Measurements from ENCODE around the gene PLD1. TPM values are rescaled to one million over a fixed set of nuclear protein-coding genes. Genes with fewer than 3 reads are reported as not detected.

Gene PLD1
- total RNA-seq, 1 donor from 2014 or later = 59.5 TPM

- Histone ChIP-seq H3K4me3 (no peak overlapping the region), H3K27me3 (ENCODE audit: low read depth) (no peaks in the 10 kb centered on the region), H3K4me1 (peaks cover 44% of the 10 kb centered on the region), H3K9me3 (replicated peaks) (no peaks in the 10 kb centered on the region), H3K36me3 (no peaks in the 10 kb centered on the region), H3K27ac (replicated peaks) (no peak overlapping the region)
- no peak for TF ChIP-seq CTCF (IDR thresholded peaks at IDR 0.05; ENCODE audit: borderline replicate concordance)
- no peak for DNase-seq
- intact Hi-C loops (cut with micrococcal nuclease) = no loop called here
Observed at GRCh38 chr3:171845481-171846284, 35.4 kb upstream of the PLD1 start.

GRCh38 chr3:171844873-171845272, 34.6 kb upstream of the PLD1 start:
- Histone ChIP-seq H3K27ac (replicated peaks) (no peak overlapping the region), H3K4me3 (no peak overlapping the region), H3K9me3 (replicated peaks) (no peaks in the 10 kb centered on the region), H3K36me3 (no peaks in the 10 kb centered on the region), H3K27me3 (ENCODE audit: low read depth) (no peaks in the 10 kb centered on the region), H3K4me1 (peaks cover 44% of the 10 kb centered on the region)
- no peak for DNase-seq
- no peak for TF ChIP-seq CTCF (IDR thresholded peaks at IDR 0.05; ENCODE audit: borderline replicate concordance)
- intact Hi-C loops (cut with micrococcal nuclease) = no loop called here

- H3K4me1 ChIP-seq = peaks cover 60% of the 10 kb centered on the region
- no peak for TF ChIP-seq CTCF (IDR thresholded peaks at IDR 0.05; ENCODE audit: borderline replicate concordance)
- H3K9me3 ChIP-seq (replicated peaks) = no peaks in the 10 kb centered on the region
- intact Hi-C loops (cut with micrococcal nuclease) = no loop called here
- H3K36me3 ChIP-seq = no peaks in the 10 kb centered on the region
- DNase-seq = no peak
- H3K27me3 ChIP-seq (ENCODE audit: low read depth) = no peaks in the 10 kb centered on the region
- no peak within 1 kb of the TSS for H3K4me3 ChIP-seq
- H3K27ac ChIP-seq (replicated peaks) = peak within 1 kb of the TSS; percentile 47
Observed at GRCh38 chr3:171842864-171843518, 32.7 kb upstream of the PLD1 start, which contains the start of gene TMEM212. Gene TMEM212 (plus strand): TSS chr3:171843349. CDS start chr3:171843384, 35 bp downstream.

- TF ChIP-seq CTCF (IDR thresholded peaks at IDR 0.05; ENCODE audit: borderline replicate concordance) = no peak
- no peaks in the 10 kb centered on the region for H3K36me3 ChIP-seq
- no peak for DNase-seq
- no peak overlapping the region for H3K4me3 ChIP-seq
- intact Hi-C loops (cut with micrococcal nuclease) = no loop called here
- no peaks in the 10 kb centered on the region for H3K27me3 ChIP-seq (ENCODE audit: low read depth)
- H3K9me3 ChIP-seq (replicated peaks) = no peaks in the 10 kb centered on the region
- peak overlapping the region; percentile 6 for H3K27ac ChIP-seq (replicated peaks)
- peaks cover 63% of the 10 kb centered on the region for H3K4me1 ChIP-seq
Observed at GRCh38 chr3:171841620-171842000, 31.3 kb upstream of the PLD1 start.

GRCh38 chr3:171840811-171841619, 30.7 kb upstream of the PLD1 start:
- Histone ChIP-seq H3K9me3 (replicated peaks) (no peaks in the 10 kb centered on the region), H3K27ac (replicated peaks) (peak overlapping the region; percentile 6), H3K27me3 (ENCODE audit: low read depth) (no peaks in the 10 kb centered on the region), H3K4me3 (no peak overlapping the region), H3K36me3 (no peaks in the 10 kb centered on the region), H3K4me1 (peaks cover 66% of the 10 kb centered on the region)
- no peak for DNase-seq
- intact Hi-C loops (cut with micrococcal nuclease) = no loop called here
- TF ChIP-seq CTCF (IDR thresholded peaks at IDR 0.05; ENCODE audit: borderline replicate concordance) = no peak
